GM18909 (cell line): ENCODE data around the gene HIVEP3.

Experiments used
- ATAC-seq: cut with Tn5 transposase; IDR thresholded peaks from one replicate; pipeline ENCODE4 v1.9.1; 2021; ENCODE audit warnings: mild to moderate bottlenecking; ENCODE audit not compliant: unreplicated experiment, poor library complexity

Gene HIVEP3

GRCh38 chr1:41678111-41678878 is 240.4 kb downstream of the HIVEP3 start:
- peak; percentile 48 for ATAC-seq

- ATAC-seq: no peak
These were observed 241.1 kb downstream of the HIVEP3 start for GRCh38 chr1:41677620-41678019.

GRCh38 chr1:41675401-41675800 is 243.3 kb downstream of the HIVEP3 start:
- ATAC-seq: no peak

GRCh38 chr1:41674522-41674921 is 244.2 kb downstream of the HIVEP3 start:
- no peak for ATAC-seq

- peak; percentile 47 for ATAC-seq
These were observed 244.9 kb downstream of the HIVEP3 start for GRCh38 chr1:41673806-41674205.

GRCh38 chr1:41673378-41673777 is 245.3 kb downstream of the HIVEP3 start:
- ATAC-seq: no peak

- no peak for ATAC-seq
These were observed 245.9 kb downstream of the HIVEP3 start for GRCh38 chr1:41672641-41673361.

- ATAC-seq: no peak
These were observed 246.5 kb downstream of the HIVEP3 start for GRCh38 chr1:41672173-41672572.

GRCh38 chr1:41671116-41671755 is 247.5 kb downstream of the HIVEP3 start:
- no peak for ATAC-seq

- no peak for ATAC-seq
These were observed 248.3 kb downstream of the HIVEP3 start for GRCh38 chr1:41670217-41670957.

GRCh38 chr1:41668967-41669366 is 249.8 kb downstream of the HIVEP3 start:
- ATAC-seq: no peak

GRCh38 chr1:41668054-41668660 is 250.6 kb downstream of the HIVEP3 start:
- ATAC-seq: no peak

GRCh38 chr1:41666981-41667631 is 251.6 kb downstream of the HIVEP3 start:
- peak; percentile 51 for ATAC-seq

- ATAC-seq: no peak
These were observed 252.5 kb downstream of the HIVEP3 start for GRCh38 chr1:41665962-41666917.

- ATAC-seq: no peak
These were observed 253.7 kb downstream of the HIVEP3 start for GRCh38 chr1:41664861-41665640.

- no peak for ATAC-seq
These were observed 254.9 kb downstream of the HIVEP3 start for GRCh38 chr1:41663671-41664400.

GRCh38 chr1:41662765-41663437 is 255.8 kb downstream of the HIVEP3 start:
- no peak for ATAC-seq
